GM23338 (cell line): ENCODE results near the gene KRT15. TPM values are rescaled to one million over a fixed set of nuclear protein-coding genes. Genes with fewer than 3 reads are reported as not detected.
A peak's percentile ranks its signal among the peaks of the same experiment; 100 is the strongest.

ENCODE experiments used
- ATAC-seq: fragments of 200-7000 bp; cut with Tn5 transposase; 3 replicates; pipeline ENCODE4 v1.9.1; 2020
- DNase-seq: peaks from one replicate; pipeline ENCODE4 v3.0.0-alpha.2; 2015; ENCODE audit warnings: low spot score
- H2AFZ ChIP-seq: fragments of 200-600 bp; sonication (generic); 2 replicates; pipeline ENCODE4 v1.8.0; 2016; ENCODE audit warnings: antibody characterized with exemption, mild to moderate bottlenecking, moderate library complexity
- H3F3A ChIP-seq: fragments of 200-600 bp; sonication (generic); replicated peaks from 2 replicates; pipeline ENCODE4 v1.8.0; 2017; ENCODE audit warnings: antibody characterized with exemption, mixed run types, low read depth
- H3K27ac ChIP-seq: fragments of 200-600 bp; sonication (generic); 2 replicates; pipeline ENCODE4 v1.6.1; 2016; ENCODE audit warnings: low read depth
- H3K27me3 ChIP-seq: fragments of 200-600 bp; sonication (generic); 2 replicates; pipeline ENCODE4 v1.8.0; 2016; ENCODE audit warnings: mild to moderate bottlenecking, mixed run types, moderate library complexity; ENCODE audit not compliant: insufficient read depth
- H3K36me3 ChIP-seq: fragments of 200-600 bp; sonication (generic); 2 replicates; pipeline ENCODE4 v1.8.0; 2016; ENCODE audit warnings: mild to moderate bottlenecking; ENCODE audit not compliant: insufficient read depth
- H3K4me1 ChIP-seq: fragments of 200-600 bp; sonication (generic); 2 replicates; pipeline ENCODE4 v1.8.0; 2016; ENCODE audit warnings: mild to moderate bottlenecking, moderate library complexity; ENCODE audit not compliant: insufficient read depth
- H3K4me2 ChIP-seq: fragments of 200-600 bp; sonication (generic); 2 replicates; pipeline ENCODE4 v1.7.1; 2017; ENCODE audit warnings: mixed run types
- H3K4me3 ChIP-seq: fragments of 200-600 bp; sonication (generic); 2 replicates; pipeline ENCODE4 v1.6.1; 2016; ENCODE audit warnings: mixed run types
- H3K79me2 ChIP-seq: fragments of 200-600 bp; sonication (generic); replicated peaks from 2 replicates; pipeline ENCODE4 v1.8.0; 2017; ENCODE audit warnings: mild to moderate bottlenecking; ENCODE audit not compliant: insufficient read depth
- H3K9me2 ChIP-seq: fragments of 200-600 bp; sonication (generic); 2 replicates; pipeline ENCODE4 v1.8.0; 2017; ENCODE audit not compliant: insufficient read depth
- H4K20me1 ChIP-seq: fragments of 200-600 bp; sonication (generic); replicated peaks from 2 replicates; pipeline ENCODE4 v1.8.0; 2017; ENCODE audit warnings: mild to moderate bottlenecking; ENCODE audit not compliant: insufficient read depth
- H3K27ac Mint-ChIP-seq: 2 replicates; pipeline ENCODE4 v1.8.0; 2020; ENCODE audit warnings: inconsistent platforms, mild to moderate bottlenecking, moderate library complexity, mixed read lengths
- H3K27me3 Mint-ChIP-seq: 3 replicates; pipeline ENCODE4 v1.8.0; 2022; ENCODE audit warnings: low read depth, mild to moderate bottlenecking, moderate library complexity, mixed read lengths, inconsistent platforms; ENCODE audit not compliant: insufficient read depth, poor library complexity
- H3K36me3 Mint-ChIP-seq: 3 replicates; pipeline ENCODE4 v1.8.0; 2021; ENCODE audit warnings: low read depth, mild to moderate bottlenecking, inconsistent platforms, moderate library complexity, mixed read lengths
- H3K4me1 Mint-ChIP-seq: 3 replicates; pipeline ENCODE4 v1.8.0; 2020; ENCODE audit warnings: mild to moderate bottlenecking, inconsistent platforms, mixed read lengths
- H3K4me3 Mint-ChIP-seq: 3 replicates; pipeline ENCODE4 v1.8.0; 2021; ENCODE audit warnings: moderate library complexity, mild to moderate bottlenecking, inconsistent platforms, mixed read lengths
- H3K9me3 Mint-ChIP-seq: 3 replicates; pipeline ENCODE4 v1.8.0; 2020; ENCODE audit warnings: moderate library complexity, mild to moderate bottlenecking, inconsistent platforms, mixed read lengths
- CREB1 ChIP-seq: fragments of 250-450 bp; sonication (Bioruptor Pico); IDR thresholded peaks from 2 replicates; pipeline ENCODE4 v1.5.0; 2020; ENCODE audit warnings: low read depth, mild to moderate bottlenecking, moderate library complexity
- EZH2 ChIP-seq: fragments of 200-600 bp; sonication (generic); IDR thresholded peaks from one replicate; pipeline ENCODE4 v1.8.0; 2017; ENCODE audit warnings: antibody characterized with exemption, mild to moderate bottlenecking, low read depth; ENCODE audit not compliant: unreplicated experiment
- EZH2phosphoT487 ChIP-seq: fragments of 200-600 bp; sonication (generic); IDR thresholded peaks from one replicate; pipeline ENCODE4 v1.8.1; 2018; ENCODE audit warnings: antibody characterized with exemption; ENCODE audit not compliant: unreplicated experiment
- JUNB ChIP-seq: IDR thresholded peaks from one replicate; pipeline ENCODE4 v1.6.1; 2016; ENCODE audit warnings: antibody characterized with exemption; ENCODE audit not compliant: unreplicated experiment
- NANOG ChIP-seq: IDR thresholded peaks from 2 replicates; pipeline ENCODE4 v1.6.1; 2016; ENCODE audit warnings: antibody characterized with exemption, borderline replicate concordance
- STAT1 ChIP-seq: IDR thresholded peaks from one replicate; pipeline ENCODE4 v1.6.1; 2016; ENCODE audit warnings: antibody characterized with exemption; ENCODE audit not compliant: unreplicated experiment
- ZNF114 ChIP-seq: fragments of 250-450 bp; sonication (Bioruptor Pico); IDR thresholded peaks from 2 replicates; pipeline ENCODE4 v1.5.0; 2020; ENCODE audit warnings: mild to moderate bottlenecking, moderate library complexity
- ZNF331 ChIP-seq: fragments of 250-450 bp; sonication (Bioruptor Pico); IDR thresholded peaks from 2 replicates; pipeline ENCODE4 v1.5.0; 2020; ENCODE audit warnings: low read depth, mild to moderate bottlenecking, moderate library complexity
- polyA plus RNA-seq: library from polyadenylated mRNA; unstranded; fragments of >200 nt; fragmentation: Nextera tagmentation; extraction: Ambion mirVana; gene quantifications from 2 replicates; pipeline ENCODE4 v1.2.1, GENCODE V29; 2016
- total RNA-seq: library from RNA; depleted of rRNA; stranded (reverse); fragments of >200 nt; shearing (Covaris generic); gene quantifications from 2 replicates; pipeline ENCODE4 v1.2.3, GENCODE V29; 2014
- TF ChIP-seq, protein P1 (sequence below): IDR thresholded peaks from one replicate; pipeline ENCODE4 v1.6.1; 2018; ENCODE audit warnings: antibody characterized with exemption; ENCODE audit not compliant: unreplicated experiment
- TF ChIP-seq, protein P2 (sequence below), 2 experiments: fragments of 200-600 bp in 1 of 2; sonication (generic) in 1 of 2; conservative IDR thresholded peaks; 2 replicates each; pipeline versions ENCODE4 v1.5.1 to v1.6.1; 2016 to 2017; ENCODE audit warnings: antibody characterized with exemption in 2 of 2, low read depth in 2 of 2, mild to moderate bottlenecking in 2 of 2, moderate library complexity in 1 of 2
- TF ChIP-seq, protein P3 (sequence below): IDR thresholded peaks from 2 replicates; pipeline ENCODE4 v1.6.1; 2016; ENCODE audit warnings: antibody characterized with exemption

Gene KRT15
- total and polyA plus RNA-seq, 2 experiments from 2014 or later: 0.03 TPM; not detected in 1

DNA sequence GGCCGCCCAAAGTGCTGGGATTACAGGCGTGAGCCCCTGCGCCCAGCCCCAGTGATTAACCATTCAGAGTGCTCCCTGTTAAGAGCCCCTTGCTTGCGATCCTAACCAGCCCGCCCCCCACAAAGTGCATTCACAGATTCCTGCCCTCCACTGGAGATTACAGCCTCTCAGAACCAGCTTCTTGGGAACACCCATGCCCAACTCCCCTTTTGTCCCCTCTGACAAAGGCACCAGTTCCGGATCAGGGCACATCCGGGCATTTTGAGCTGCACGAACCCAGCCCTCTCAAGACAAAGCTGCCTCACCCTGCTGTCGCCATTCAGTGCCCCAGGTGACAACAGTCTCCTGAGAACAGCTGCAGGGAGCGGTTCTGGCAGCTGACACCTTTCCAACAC, 10.3 kb upstream of the KRT15 start:
- peaks cover 27% of the 10 kb centered on the region for H3K36me3 Mint-ChIP-seq
- Histone ChIP-seq H3K36me3 (no peaks in the 10 kb centered on the region), H2AFZ (peak overlapping the region; percentile 38; the same call in 1 of the 2 replicates), H3K79me2 (peaks cover 11% of the 10 kb centered on the region), H3K27me3 (no peaks in the 10 kb centered on the region), H3K27ac (no peak overlapping the region), H3K9me2 (no peaks in the 10 kb centered on the region), H3F3A (no peaks in the 10 kb centered on the region), H4K20me1 (peaks cover 9% of the 10 kb centered on the region; the same call in 1 of the 2 replicates), H3K4me1 (peaks cover 15% of the 10 kb centered on the region), H3K4me2 (peak overlapping the region; percentile 92; the same call in 1 of the 2 replicates), H3K4me3 (no peak overlapping the region)
- H3K4me3 Mint-ChIP-seq: peak overlapping the region; percentile 92
- no peaks in the 10 kb centered on the region; the same call in 2 of the 3 replicates for H3K9me3 Mint-ChIP-seq
- no peak for ATAC-seq
- peak overlapping the region; percentile 89 for H3K27ac Mint-ChIP-seq
- peaks cover 21% of the 10 kb centered on the region for H3K27me3 Mint-ChIP-seq
- H3K4me1 Mint-ChIP-seq: peaks cover 27% of the 10 kb centered on the region
- TF ChIP-seq NANOG: no peak
- TF ChIP-seq ZNF114 (CRISPR knock-in tag): no peak
- TF ChIP-seq EZH2: no peak
- no peak for TF ChIP-seq CREB1 (CRISPR knock-in tag)
- no peak for TF ChIP-seq EZH2phosphoT487
- no peak for TF ChIP-seq JUNB
- TF ChIP-seq, protein P1, sequence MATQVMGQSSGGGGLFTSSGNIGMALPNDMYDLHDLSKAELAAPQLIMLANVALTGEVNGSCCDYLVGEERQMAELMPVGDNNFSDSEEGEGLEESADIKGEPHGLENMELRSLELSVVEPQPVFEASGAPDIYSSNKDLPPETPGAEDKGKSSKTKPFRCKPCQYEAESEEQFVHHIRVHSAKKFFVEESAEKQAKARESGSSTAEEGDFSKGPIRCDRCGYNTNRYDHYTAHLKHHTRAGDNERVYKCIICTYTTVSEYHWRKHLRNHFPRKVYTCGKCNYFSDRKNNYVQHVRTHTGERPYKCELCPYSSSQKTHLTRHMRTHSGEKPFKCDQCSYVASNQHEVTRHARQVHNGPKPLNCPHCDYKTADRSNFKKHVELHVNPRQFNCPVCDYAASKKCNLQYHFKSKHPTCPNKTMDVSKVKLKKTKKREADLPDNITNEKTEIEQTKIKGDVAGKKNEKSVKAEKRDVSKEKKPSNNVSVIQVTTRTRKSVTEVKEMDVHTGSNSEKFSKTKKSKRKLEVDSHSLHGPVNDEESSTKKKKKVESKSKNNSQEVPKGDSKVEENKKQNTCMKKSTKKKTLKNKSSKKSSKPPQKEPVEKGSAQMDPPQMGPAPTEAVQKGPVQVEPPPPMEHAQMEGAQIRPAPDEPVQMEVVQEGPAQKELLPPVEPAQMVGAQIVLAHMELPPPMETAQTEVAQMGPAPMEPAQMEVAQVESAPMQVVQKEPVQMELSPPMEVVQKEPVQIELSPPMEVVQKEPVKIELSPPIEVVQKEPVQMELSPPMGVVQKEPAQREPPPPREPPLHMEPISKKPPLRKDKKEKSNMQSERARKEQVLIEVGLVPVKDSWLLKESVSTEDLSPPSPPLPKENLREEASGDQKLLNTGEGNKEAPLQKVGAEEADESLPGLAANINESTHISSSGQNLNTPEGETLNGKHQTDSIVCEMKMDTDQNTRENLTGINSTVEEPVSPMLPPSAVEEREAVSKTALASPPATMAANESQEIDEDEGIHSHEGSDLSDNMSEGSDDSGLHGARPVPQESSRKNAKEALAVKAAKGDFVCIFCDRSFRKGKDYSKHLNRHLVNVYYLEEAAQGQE: no peak
- TF ChIP-seq, protein P2, sequence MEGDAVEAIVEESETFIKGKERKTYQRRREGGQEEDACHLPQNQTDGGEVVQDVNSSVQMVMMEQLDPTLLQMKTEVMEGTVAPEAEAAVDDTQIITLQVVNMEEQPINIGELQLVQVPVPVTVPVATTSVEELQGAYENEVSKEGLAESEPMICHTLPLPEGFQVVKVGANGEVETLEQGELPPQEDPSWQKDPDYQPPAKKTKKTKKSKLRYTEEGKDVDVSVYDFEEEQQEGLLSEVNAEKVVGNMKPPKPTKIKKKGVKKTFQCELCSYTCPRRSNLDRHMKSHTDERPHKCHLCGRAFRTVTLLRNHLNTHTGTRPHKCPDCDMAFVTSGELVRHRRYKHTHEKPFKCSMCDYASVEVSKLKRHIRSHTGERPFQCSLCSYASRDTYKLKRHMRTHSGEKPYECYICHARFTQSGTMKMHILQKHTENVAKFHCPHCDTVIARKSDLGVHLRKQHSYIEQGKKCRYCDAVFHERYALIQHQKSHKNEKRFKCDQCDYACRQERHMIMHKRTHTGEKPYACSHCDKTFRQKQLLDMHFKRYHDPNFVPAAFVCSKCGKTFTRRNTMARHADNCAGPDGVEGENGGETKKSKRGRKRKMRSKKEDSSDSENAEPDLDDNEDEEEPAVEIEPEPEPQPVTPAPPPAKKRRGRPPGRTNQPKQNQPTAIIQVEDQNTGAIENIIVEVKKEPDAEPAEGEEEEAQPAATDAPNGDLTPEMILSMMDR (conservative IDR thresholded peaks at IDR 0.05; ENCODE audit: low read depth in 2 of 2): no peak
- TF ChIP-seq, protein P3, sequence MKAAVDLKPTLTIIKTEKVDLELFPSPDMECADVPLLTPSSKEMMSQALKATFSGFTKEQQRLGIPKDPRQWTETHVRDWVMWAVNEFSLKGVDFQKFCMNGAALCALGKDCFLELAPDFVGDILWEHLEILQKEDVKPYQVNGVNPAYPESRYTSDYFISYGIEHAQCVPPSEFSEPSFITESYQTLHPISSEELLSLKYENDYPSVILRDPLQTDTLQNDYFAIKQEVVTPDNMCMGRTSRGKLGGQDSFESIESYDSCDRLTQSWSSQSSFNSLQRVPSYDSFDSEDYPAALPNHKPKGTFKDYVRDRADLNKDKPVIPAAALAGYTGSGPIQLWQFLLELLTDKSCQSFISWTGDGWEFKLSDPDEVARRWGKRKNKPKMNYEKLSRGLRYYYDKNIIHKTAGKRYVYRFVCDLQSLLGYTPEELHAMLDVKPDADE: no peak
- no peak for TF ChIP-seq ZNF331 (CRISPR knock-in tag)
- TF ChIP-seq STAT1: no peak
- DNase-seq: peak; percentile 38
